NCI-H510A treated with DMSO at 0.1 percent for 48 hours (cell line): ENCODE measurements around the gene MRPL24.
"Not testable (repeated sequence)": the region's sequence is repeated elsewhere in the genome, so short reads cannot be mapped to it uniquely, and the experiment has no call there.

Source experiments
- DNase-seq: peaks from one replicate; lab custom pipeline; 2025; lab: John Stamatoyannopoulos, UW

Gene MRPL24

DNA sequence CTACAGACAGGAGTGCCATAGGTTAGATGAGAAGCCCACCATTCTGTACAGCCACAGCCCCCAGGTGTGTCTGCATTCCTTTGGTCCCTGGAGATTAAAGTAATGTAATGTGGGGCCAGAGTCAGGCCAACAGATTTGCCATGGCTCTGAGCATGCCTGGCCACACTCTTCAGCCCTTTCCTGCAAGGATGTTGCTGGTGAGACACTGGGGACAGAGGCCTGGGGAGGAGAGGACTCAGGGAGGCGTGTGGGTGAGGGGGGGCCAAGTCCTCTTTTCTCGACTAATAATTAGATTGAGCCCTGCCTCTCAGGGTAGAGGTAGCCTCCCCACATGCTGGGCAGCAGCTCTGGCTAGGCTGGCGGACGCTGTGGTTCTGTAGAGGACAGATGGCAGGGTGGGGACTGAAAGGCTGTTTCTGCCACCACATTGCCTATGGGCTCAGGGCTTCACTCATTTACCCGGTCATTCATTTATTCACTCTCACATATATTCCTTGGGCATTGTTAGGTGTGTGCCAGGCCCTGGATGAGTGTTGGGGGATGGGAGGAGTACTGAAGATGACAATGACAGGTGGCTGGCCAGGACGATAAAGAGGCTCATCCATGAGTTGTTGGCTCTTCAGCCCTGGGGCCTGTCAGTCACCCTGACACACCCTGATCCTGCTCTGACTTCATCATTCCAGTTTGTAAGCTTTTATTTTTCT is 19.4 kb upstream of the MRPL24 start:
- peak; percentile 33 for DNase-seq

DNA sequence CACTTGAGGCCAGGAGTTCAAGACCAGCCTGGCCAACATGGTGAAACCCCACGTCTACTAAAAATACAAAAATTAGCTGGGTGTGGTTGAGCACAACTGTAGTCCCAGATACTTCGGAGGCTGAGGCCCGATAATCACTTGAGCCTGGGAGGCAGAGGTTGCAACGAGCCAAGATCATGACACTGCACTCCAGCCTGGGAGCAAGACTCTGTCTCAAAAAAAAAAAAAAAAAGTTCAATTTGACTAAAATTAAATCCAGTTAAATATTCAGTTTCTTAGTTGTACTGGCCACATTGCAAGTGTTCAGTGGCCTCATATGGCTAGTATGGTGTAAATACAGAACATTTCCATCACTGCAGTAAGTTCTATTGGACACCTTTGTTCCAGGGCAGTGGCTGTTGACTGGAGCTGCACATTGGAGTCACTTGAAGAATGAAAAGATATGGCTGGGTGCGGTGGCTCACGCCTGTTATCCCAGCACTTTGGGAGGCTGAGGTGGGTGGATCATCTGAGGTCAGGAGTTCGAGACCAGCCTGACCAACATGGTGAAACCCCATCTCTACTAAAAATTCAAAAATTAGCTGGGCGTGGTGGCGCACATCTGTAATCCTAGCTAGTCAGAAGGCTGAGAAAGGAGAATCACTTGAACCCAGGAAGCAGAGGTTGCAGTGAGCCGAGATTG is 16.8 kb upstream of the MRPL24 start:
- DNase-seq = not testable (repeated sequence)

DNA sequence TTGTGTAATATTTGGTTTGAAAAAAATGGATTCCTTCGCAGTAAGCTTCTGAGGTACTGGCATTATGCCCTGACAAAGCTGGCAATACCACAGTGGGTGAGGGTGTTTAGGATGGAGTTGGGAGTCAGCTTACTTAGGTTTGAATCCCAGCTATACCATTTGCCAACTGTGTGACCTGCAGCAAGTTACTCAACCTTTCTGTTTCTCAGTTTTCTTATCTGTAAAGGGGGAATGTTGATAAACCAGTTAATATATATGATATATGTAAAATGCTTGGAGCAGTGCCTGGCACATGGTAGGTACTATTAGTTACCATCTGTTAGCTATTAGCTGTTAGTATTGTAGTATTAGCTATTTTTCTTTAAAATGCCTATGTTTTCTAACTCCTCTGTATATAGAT is 15.5 kb upstream of the MRPL24 start:
- no peak for DNase-seq

DNA sequence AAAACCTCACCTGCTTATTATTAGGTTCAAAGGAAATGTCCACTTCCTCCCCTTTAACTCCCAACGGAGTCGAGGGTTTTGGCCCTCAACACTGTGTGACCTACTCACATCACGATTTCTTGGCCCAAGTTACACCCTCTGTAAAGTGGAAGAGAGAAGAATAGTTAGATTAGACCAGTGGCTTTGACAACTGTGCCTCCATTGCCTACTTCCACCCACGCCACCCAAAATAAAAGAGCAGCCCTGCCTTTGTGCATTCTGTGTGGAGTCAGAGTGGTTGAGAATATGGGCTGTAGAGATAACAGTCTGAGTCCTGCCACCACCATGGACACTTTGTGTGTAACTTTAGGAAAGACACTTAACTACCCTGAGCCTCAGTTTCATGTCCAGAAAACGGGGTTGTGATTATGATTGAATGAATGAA is 14.7 kb upstream of the MRPL24 start:
- no peak for DNase-seq

DNA sequence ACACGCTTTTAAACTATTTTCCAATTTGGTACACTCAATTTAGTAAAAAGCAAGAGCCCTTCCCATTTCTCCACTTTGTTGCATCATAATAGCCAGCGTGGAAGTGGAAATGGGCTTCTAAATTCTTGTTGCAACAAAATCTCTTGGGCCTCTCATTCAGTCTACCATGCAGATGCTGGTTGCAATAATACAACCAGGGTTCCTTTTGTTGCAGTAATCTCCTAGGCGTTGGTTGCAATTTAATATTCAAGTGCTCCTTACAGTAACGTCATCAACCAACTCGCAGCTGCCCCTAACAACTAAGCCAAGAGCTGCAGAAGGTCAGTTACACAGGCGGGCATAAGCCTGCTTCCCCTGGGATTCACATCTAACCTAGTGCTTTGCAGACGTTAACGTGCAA is 13.3 kb upstream of the MRPL24 start:
- peak; percentile 16 for DNase-seq

DNA sequence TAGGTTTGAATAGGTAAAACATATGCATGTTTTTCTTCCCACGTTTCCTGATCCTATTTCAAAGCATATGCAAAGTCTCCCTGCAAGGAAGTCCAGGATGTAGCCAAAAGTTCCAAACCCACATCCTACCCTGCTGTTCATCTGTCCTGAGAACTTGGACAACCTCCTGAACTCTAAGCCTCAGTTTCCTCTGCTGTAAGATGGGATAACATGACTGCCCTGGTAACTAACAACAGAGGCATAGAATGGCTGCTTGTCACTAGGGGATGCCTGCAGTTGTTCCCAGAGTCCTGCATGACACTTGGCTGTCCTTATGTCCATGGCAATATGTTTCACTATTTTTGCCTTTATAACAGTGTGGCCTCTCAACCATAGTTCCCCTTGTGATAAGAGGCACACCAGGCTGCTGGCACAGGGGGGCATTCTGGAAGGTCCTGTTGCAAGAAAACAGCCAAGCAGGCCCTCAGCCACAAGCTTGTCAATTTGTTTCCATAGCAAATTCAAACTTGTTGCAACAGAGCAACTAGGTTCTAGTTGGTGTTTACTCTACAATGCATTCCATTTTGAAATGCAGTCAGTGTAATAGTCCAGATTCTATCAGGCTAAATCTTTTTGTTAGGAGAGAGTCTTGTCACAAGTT is 12.1 kb upstream of the MRPL24 start:
- no peak for DNase-seq

DNA sequence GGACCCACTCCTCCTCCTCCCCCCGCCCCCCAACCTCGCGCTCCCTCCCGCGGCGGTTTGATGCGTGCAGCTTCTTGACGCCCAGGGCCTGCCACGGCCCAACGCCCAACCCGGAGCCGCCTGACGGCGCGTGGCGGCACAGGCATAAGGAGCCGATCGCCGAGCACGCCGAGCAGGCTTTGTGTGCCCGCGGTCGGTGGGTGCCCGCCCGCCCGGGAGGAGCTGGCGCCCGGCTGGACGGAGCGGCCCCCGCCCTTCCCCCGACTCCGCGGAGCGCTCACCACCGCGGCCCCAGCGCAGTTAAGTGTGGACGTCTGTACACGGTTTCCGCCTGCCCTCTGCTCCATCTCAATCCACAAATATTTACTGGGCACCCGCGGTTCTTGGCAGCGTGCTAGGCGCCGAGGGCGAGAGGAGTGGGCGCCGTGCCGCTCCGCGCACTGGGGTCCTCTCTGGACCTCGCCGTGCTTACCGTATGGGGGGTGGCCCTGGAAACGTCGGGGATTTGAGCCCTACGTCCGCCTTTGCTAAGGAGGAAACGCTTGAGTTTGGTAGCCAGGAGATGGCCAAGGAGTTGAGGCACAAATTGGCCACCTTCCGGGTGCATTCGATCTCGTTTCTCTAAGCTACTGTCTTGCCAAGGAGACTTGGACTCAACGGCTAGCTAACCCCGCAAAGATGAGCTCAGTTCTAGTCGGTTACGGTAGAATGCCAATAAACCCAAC is 11.0 kb upstream of the MRPL24 start:
- DNase-seq = peak; percentile 75

DNA sequence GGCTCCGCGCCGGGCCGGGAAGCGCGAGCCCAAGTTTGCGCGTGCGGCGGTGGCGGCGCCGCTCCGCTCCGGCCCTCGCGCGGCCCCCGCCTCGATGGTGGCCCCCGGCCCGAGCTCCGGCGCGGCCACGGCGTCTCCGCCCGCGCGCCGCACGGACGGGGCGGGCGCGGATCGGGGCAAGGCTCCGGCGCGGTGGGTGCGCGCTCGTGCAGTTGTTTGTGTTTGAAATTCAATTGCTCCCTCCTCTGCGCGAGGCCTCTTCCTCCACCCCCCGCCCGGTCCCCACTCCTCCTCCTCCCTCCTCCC is 10.5 kb upstream of the MRPL24 start, which contains the start of gene HDGF:
TSS of gene HDGF (minus strand) at position 225 of the 306 bp plus-strand sequence. CDS start 246 bp downstream, outside the sequence.
- no peak for DNase-seq

DNA sequence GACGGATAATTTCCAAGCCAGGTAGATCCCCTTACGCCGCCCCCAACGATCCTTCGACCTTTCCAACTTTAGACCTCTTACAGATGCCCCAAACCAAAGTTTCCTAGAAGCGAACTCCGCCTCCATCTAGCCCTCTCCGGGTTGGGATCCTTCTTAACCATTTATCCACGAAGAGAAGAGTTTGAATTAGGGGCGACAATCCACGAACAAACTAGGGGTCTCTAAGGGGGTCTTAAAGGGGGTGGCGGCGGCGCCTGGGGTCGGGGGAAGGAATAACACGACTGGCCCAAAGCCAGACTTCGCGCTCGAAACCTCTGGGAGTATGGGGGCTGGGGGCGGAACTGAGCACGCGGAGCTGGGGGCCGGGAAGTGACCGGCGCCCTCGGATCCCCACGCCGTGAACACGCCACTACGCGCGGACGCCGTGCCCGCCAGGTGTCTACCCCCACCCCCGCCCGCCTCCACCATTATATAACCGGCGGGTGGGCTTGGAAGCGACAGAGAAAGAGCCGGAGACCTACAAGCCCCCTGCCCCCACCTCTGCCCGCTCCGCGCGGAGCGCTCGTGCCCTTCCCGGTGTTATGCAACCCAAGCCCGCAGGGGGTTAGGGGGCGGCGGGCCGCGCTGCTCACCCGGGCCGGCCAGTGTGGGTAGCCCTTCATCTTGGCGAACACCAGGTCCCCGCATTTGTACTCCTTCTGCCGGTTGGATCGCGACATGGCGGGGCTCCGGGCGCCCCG is 10.0 kb upstream of the MRPL24 start:
- peak; percentile 31 for DNase-seq

DNA sequence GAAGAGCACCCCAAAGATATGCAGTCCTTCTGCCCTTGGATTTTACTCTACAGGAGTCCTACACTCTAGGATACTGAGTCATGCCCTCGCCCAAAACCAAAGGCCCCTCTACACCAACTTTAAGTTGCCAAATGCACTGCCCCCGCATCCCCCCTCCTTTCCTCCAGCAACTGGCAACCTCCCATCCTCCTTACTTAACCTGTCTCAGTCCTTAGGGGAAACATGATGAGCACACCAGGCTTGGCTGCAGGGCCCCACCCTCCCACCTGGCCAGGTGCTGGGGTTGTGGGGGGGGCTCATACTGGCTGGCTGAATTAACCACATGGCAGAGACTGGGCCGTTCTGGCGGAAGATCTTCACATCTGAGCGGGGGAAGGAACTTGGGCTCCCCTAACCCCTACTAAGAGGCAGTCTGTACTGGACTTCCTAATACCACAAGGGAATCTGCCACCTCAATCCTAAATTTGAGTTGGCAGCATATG is 9.3 kb upstream of the MRPL24 start:
- peak; percentile 47 for DNase-seq

DNA sequence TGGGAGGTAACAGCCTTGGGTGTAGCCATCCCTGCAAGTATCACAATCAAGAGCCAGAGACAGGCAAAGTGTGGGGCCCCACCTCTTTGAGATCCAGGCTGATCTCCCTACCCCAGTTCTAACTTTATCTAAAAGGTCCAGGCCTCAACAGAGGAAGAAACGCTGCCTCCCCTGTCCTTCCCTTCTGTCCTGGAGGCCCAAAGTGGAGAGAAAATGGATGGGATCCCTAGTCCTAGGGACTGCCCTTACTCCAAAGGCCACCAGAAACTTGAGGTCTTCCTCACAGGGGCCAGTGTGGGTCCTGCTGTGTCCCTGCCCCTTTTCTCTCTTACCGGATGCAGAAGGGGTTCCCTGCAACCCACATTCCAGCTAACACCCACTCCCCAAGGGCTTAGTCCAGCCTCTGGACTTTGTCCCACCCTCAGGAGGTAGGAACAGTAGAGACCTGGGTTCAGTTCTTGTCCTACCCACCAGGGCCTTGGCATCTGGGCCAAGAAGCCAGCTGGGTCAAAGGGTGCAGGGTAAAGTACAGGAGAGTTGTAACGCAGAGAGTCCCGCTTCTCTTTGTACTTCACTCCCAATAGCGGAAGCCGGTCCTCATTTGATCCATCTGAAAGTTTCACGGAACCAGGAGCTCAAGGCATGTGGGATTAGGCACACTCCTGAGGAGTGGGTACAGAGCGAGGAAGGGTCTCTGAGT is 8.7 kb upstream of the MRPL24 start:
- no peak for DNase-seq

DNA sequence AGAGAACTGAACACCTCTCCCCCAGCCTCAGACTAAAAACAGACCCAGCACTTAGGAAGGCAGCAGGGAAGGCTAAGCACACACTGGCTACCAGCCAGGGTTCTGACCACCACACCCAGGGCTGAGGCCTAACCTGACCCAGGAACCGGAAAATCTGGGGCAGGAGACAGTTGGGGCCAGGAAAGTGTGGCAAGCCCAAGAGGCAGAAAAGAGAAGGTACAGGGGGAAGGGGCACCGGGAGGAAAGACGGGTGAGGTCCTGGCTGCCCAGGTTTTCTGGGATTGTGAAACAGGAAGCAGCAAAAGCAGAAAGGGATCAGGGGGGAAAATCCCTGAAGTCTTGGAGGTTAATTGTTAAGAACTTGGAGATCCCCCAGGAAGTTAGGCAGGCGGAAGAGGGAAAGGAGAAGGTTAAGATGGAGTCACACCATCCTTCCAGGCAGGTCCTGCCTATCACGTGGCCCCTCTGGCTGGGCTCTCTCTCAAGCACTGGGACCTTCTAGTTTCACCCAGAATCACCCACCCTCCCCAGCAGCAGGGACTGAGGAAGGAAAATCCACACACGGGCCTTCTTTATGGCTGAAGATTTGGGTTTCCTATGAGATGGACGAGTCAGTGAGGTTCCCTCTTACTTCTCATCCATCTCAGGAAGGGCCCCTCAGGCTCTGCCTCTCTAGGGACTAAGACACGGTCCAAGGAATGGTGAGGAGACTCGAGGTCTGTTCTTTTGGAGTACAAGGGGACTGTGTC is 8.0 kb upstream of the MRPL24 start:
- no peak for DNase-seq

DNA sequence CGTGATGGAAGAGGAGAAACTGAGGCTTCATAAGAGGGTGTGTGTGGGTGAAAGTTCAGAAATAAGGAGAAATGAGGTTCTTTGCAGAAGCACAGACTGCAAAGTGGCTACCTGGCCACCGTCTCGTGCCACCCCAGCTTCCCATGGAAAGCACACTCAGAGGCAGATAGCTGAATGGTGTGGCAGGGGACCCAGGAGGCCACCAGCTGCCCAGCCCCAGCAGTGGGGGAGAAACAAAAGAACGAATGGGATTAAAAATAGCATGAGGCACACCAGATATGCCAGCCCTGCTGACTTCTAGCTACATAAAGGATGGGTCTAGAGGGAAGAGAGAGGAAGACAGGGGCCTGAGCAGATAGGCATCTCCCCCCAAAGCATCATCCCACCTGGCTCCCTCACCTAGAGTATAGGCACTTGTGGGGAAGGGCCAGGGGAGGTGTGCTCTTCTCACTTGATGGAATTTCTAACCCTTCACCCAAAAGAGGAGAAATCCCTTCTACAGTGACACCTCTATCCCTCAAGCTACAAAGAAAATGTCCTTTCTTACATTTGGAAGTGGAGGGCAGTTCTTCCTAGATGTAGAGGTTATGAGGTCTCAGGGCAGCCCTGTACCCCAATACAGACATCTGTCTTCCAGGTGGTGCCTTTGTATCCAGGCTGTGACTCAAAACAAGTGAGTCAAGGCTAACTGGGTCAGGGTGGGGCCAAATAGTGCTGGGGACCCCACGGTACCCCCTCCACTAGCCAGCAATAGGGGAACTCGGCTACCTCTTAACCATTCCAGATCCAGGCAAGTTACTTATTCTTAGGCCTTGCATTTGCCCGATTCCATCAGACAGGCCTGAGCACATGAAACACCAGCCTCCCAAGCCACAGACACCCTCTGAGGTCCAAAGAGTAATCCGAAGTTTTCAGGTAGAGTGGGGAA is 7.1 kb upstream of the MRPL24 start:
- no peak for DNase-seq

DNA sequence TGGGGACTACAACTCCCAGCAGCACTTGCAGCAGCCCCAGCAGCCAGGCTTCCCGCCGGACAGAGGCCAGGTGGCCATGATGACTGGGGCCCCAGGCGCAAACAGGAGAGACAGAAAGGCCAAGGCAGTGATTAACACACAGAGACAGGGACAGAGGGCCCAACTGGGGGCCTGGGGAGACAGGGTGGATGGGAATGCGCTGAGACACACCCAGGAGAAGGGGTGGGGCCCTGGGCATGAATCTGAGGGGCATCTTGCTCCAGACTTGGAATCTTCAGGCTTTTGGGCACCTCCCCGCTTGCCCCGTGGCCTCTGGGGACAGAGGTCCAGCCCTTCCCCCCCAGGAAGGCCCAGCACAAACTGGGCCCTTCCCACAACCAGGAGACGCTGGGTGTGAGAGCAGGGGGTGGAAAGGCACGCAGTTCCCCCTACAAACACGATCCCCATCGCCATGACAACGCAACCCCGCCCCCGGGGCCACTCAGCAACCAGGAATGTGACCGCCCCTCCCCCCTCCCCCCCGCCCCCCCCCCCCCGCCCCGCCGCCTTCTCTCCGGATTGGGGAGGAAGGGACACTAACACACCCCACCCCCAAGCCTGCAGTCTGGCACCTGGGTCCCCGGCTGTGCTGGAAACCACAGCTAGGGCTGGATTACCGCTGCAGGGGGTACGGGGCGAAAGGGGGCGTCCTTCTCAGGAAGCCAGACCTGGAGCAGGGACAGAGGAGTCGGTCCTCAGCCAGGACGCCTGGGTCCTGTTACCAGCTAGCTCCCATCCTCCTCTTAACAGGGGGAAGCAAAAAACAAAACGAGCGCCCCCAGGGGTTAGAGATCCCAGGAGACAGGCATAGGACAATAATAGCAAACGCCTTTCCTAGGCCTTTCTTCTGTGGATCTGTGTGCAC is 6.1 kb upstream of the MRPL24 start:
- DNase-seq = peak; percentile 53

DNA sequence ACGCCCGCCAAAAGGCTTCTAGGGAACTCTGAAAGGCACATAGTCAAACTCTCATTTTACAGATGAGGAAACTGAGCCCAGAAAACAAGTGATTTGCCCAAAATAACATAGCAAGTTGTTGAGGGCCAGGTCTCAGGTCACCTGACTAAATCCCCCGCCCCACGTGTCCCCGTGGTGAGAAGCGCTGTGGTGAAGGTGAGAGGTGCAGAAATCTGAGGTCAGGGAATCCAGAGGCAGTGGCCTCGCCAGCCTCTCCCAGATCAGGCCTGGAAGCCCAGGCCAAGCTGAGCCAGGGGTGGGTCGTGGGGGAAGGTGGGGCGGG is 5.5 kb upstream of the MRPL24 start:
- DNase-seq = no peak

DNA sequence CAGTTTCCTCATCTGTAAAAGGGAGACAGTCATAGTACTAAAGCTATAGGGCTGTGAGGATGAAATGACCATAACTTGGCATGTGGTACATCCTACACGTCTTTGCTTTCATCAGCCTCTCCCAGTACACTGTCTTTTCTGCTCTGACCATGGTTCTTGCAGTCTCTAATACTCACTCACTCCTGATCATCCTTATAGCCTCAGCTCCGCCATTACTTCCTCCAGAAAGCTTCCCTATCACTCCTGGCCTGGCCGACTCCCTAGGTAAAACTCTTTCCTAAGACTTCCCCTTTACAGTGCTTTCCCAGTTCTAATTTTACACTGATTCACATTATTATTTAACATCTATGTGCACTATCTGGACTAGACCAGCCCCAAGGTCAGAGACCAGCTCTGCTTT is 5.0 kb upstream of the MRPL24 start:
- DNase-seq = no peak

DNA sequence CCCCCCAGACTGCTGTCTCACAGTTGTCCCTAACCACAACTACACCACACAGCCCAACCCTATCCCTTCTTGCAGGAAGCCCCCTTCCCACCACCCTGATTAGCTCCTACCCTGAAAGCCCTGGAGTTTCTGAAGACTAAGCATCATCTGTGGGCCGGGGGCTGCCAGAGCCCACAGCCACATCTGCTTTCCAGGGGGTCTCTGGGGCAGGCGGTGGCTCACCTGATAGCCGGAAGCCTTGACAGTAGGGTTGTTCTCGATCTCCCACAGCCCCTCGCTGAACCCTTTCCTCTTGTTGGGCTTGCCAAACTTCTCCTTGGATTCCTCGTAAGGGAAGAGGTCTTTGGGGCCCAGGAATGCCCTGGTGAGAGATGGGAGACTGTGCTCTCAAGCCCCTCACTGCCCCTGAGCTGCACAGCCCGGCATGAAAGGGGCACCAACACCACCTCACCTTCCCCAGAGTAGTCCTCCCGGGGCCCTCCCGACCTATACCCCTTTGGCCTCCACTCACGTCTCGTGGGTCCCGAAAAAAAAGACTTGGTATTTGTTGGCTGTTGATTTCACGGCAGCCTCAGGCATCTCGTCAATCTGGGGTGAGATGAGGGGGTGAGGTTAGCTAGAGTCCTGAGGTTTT is 4.0 kb upstream of the MRPL24 start:
- no peak for DNase-seq

DNA sequence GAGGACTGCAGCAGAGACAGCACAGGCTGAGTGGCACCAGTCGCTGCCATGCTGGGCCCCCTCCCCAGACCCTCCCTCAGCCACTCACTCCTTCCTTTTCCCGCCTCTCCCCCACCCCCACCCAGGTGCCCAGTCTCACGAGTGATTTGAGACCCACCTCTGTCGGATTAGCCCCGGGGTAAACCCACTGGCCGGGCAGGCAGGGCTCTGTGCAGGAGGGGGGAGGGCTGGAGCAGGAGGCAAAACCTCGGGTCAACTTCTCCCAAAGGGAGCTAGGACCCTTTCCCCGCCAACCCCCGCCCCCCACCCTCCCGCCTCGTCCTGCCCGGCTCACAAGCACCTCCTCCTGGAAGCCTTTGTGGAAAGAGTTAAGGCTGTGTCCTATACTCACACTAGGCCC is 3.5 kb upstream of the MRPL24 start:
- DNase-seq = no peak
